Anterior cingulate cortex (tissue), 58 donors: ENCODE results near the gene KMT5C.
"Not testable (repeated sequence)": the region's sequence is repeated elsewhere in the genome, so short reads cannot be mapped to it uniquely, and the experiment has no call there.

Source experiments
- DNase-seq, 58 donors: peaks; one replicate each; lab custom pipeline; 2025; lab: John Stamatoyannopoulos, UW

The KMT5C gene

DNA sequence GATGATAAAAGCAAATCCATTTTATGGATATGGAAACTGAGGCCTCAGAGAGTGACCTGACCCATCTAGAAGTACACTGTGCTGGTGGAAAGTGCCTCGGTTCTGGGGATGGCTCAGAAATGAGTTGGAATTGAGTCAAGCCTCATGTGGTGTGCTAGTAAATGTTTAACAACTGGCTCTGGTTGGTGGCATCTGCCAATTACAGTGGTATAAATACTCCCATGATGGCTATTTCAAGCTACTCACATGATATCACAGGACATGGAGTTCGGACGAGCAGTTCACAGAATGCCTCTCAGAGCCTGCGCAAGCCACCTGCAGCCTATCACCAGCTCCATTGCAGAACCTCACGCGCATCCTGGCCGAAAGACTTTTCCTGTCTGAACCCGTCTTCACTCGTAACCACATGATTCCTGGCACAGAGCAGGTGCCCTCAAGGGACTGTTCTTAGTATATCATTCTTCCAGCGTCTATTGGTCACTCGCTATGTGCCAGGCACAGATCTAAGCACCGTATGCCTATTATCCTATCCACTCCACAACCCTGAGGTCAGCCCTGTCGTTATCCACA lies 23.6 kb upstream of the KMT5C start:
- DNase-seq, result no peak

DNA sequence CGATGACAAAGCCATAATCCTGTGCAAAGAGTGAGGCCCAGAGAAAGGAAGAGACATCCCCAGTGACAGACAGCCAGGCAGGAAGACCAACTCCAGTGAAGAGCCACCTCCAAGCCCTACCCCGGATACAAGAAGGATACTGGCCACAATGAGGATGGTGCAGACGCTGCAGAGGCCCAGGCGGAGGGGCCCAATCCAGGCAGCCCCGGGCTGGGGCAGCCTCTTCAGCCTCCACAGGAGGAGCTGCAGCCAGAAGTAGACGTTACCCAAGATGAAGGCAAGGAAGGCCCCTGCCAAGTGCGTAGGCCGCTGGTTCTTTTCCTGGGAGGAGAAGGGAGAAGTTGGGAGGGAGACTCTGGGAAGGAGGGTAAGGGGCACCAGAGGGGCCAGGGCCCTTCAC lies 23.0 kb upstream of the KMT5C start:
- no peak for DNase-seq

DNA sequence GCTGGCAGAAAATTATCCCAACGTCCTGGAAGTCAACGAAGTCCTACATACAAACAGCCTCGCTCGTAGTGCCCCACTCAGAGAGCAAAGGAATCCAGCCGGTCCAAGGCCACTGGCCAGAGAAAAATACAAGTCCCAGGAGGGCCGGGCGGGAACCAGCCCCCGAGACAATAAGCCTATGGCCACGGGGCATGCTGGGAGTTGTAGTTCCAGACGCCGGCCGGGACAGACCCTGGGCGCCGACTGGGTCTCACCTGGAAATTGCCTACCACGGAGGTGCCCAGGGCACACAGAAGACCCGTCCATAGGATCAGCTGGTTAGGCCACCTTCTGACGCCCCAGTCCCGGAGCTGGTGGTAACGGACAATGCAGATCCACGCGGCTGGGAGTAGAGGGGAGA lies 19.9 kb upstream of the KMT5C start:
- peak in 19 of 58 donors; percentile 4 to 49 (median 19) for DNase-seq

DNA sequence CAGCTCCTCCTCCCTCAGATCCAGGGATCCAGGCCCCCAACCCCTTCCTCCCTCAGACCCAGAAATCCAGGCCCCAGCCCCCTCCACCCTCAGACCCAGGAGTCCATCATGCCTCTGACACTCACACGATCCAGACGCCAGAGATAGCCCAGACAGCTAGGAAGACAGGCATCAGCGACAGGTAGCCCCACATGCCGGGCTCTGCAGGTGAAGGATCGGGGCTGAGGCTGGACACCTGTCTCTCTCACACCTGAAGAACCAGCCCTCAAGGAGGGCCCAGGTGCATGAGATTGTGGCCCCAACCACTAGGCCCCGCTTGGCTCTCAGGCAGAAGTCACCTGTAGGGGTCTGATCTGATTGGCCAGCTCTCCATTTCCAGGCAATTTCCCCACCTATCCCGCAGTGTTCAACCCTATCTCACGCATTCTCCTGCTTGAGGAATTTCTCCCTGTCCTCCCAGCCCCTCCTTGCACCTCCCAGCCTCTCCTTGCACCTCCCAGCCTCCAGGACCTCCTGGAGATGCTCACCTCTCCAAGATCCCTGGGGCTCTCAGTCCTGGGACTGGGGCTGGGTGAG lies 18.7 kb upstream of the KMT5C start:
- DNase-seq, result no peak

DNA sequence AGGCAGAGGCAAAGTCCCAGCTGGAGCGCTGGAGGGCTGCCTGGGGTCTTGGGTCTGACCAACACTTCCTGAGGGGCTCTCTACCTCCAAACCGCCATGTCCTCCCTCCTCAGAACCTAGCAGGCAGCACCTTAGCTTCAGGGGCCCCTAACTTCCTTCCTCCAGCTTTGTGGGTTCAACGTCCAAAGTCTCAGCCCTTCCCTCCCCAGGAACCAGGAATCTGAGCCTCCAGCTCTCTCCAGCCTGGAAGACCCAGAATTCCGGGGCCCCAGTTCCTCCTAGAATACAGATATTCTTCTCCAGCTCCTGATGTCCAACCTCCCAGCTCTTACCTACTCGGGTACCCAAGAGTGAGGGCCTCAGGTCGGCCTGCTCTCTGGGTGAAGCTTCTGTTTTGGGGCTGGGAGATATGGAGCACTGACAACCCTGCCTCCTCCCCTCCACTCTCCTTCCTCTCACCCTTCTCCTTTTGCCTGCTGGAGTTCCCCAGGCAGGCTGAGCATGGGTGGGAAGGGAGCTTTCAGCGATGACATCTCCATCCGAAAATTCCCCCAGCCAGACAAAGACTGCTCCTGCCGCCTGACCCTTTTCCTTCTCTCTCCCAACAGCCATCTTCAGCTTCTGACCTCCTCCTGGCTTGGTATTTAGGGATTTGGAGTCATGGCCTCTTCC lies 18.1 kb upstream of the KMT5C start:
- no peak for DNase-seq

DNA sequence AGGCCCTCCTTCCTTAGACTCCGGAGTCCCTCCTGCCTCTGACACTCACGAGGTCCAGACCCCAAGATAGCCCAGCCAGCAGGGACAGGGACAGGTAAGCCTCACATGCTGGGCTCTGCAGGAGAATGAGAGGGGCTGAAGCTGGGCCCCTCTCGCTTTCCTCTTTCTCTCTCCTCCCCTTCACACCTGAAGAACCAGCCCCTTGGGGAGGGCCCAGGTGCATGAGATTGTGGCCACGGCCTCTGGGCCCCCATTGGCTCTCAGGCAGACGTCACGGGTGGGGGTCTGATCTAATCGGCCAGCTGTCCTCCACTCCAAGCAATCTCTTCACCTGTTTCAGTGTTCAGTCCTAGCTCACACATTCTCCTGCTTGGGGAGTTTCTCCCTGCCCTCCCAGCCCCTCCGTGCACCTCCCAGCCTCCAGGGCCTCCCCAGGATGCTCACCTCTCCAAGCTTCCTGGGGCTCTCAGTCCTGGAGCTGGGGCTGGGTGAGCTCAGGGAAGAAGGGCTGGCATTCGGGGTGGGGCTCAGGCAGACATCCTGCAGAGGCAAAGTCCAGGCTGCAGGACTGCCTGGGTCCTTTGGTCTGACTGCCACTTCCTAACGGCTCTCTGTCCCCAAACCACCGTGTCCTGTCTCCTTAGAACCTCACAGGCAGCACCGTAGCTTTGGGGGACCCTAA lies 17.3 kb upstream of the KMT5C start:
- DNase-seq, result no peak

DNA sequence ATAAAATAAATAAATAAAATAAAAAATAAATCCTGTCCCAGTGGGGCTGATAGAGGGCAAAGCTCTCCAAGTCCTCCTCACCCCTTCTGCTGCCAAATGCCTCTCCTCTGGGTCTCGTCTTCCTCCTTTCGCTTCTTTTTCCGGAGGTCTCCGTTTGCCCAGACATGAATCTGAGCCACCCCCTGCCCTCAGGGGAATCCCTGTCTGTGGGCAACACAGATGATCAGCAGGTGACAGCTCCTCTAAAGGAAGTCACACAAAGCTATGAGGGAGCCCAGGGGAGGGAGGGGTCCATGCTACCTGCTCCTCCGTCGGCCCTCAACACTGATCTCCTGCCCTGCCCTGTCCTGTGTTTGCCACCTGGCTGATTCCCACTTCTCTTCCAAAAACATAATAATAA lies 15.0 kb upstream of the KMT5C start:
- no peak for DNase-seq

DNA sequence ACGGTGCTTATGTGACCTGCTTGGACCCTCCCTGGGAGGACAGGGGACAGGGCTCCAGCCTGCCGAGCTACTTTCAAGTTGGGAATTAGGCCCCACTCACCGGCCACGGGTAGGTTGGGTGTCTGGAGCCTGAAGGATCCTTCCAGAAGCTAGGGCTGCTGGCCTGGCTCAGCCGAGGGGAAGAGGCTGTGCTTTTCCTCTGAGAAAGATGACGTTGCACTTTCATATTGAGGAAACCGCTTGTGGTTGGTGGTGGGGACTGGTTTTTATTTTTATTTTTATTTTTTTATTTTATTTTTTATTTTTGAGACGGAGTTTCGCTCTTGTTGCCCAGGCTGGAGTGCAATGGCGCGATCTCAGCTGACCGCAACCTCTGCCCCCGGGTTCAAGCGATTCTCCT lies 14.5 kb upstream of the KMT5C start, which contains the start of gene TMEM150B:
Gene TMEM150B, minus strand, starts transcription at position 170 of the 400 bp plus-strand sequence. CDS start 4,305 bp downstream, outside the sequence.
- DNase-seq, result no peak

DNA sequence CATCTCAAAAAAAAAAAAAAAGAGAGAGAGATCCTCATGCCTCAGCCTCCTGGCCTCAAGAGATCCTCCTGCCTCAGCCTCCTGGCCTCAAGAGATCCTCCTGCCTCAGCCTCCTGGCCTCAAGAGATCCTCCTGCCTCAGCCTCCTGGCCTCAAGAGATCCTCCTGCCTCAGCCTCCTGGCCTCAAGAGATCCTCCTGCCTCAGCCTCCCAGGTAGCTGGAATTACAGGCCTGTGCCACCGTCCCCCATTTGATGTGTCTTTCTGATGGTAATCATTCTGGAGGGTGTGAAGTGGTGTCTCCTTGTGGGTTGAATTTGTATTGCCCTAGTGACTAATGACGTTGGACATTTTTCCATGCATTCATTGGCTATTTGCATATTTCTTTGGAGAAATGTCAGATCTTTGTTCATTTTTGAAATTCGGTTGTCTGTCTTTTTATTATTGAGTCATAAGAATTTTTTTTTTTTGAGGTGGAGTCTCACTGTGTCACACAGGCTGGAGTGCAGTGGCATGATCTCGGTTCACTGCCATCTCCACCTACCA lies 10.8 kb upstream of the KMT5C start:
- not testable (repeated sequence) for DNase-seq

DNA sequence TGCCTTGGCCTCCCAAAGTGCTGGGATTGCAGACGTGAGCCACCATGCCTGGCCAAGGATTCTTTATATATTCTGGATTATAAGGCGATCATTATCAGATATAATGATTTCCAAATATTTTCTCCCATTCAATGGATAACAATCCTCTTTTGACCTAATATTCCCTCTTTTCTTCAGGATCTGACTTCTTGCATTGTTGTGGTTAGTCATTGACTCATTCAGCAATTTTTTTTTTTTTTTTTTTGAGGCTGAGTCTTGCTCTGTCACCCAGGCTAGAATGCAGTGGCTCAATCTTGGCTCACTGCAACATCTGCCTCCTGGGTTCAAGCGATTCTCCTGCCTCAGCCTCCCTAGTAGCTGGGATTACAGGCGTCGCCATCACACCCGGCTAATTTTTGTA lies 9.9 kb upstream of the KMT5C start:
- not testable (repeated sequence) for DNase-seq

DNA sequence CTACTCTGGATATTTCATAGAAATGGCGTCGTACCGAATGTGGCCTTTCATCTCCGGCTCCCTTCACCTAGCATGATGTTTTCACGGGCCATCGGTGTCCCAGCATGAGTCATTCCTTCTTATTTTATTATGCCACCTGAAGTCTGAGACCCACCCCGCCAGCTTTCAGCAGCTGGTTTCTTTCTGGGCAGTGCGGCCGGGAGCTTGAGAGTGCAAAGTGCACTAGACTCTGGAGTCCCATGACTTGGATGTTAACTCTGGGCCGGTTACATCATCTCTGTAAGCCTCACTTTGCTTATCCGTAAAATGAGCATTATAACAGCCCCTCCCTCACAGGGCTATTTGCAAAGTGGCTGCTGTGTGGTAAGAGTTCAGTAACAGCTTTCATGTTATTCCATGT lies 5.8 kb upstream of the KMT5C start:
- no peak for DNase-seq

DNA sequence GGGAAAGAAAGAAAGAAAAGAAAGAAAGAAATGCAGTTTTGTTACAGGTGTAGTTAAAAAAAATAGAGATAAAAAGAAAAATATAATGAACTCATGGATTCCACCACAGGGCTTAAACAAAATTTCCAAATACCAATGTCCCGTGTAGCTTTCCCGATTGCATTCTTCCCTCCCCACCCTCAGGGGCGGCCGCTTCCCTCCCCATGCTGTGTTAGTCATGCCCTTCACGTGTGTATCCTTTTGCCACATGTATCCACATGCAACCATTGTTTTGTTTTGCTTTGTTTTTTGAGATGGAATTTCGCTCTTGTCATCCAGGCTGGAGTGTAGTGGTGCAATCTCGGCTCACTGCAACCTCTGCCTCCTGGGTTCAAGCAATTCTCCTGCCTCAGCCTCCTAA lies 3.6 kb upstream of the KMT5C start:
- no peak for DNase-seq

DNA sequence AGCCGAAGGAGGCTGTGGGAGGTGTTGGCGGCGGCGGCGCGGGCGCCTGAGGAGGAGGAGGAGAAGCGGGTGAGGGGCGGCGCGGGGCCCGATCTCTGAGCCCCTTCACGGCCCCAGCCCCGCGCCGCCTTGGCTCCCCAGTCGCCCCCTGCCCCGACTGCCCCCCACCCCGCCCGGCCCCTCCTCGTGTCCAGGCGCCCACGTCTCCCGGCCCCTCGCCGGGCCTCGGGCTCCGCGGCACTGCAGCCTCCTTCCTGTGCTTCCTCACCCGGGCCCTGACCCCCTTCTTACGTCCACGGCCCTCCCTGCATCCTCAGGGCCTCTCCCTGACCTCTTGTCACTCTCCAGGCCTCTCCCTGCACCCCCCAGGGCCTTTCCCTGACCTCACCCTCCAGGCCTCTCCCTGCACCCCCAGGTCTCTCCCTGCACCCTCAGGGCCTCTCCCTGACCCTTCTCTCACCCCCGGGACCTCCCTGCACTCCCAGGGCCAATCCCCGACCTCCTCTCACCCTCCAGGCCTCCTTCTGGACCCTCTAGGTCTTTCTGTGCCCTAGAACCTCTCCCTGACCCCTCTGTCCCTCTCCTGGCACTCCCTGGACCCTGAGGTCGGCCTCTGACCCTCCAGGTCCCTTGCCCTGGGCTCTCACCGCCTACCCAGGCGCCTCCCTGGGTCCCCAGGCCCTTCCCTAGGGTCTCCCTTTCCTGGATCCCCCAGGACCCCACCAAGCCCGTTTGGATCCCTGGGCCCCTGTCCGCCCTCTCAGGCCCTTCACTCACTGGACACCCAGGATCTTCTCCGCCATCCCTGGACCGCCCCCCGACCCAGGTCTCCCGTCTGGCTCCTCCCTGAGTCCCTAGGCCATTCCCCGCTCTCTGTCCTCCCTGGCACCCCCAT lies 460 bp downstream of the KMT5C start:
- DNase-seq, result peak in 6 of 58 donors; percentile 38 to 65 (median 48)

DNA sequence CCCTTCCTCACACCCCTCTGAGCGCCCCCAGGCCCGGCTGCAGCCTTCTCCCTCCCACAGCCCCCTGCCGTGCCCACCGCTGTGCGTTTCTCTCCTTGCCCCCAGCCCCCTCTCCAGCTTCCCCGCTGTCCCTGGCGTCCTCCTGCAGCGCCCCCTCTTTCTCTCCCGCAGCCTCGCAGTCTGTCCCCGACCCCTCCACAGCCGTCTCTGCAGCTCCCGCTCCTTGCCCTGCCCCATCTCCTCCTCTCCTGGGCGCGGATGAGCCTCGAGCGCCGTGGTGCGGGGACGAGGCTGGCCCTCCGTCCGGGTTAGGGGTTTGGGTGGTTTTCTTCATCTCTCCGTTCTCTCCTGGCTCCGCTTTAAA lies 1.1 kb downstream of the KMT5C start:
- DNase-seq, result peak in 9 of 58 donors; percentile 9 to 38 (median 21)

DNA sequence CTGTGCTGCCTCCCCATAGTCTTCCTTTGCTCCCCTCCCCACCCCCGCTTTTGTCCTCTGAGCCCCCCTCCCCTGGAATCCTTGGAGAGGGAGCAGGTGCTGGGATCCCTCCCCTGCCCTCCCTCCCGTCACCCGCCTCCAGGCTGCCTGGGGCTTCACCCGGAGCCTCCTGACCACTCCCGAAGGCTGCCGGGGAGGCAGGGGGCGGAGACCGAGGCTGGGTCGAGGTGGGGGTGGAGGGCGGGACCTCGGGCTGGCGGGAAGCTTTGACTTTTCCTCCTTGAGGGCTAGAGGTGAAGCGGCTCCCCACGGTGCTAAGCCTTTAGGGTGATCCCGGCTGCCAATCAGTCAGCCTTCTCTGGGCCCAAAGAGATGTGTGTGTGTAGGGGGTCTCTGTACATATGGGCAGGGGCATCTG lies 1.5 kb downstream of the KMT5C start:
- peak in 34 of 58 donors; percentile 4 to 68 (median 21) for DNase-seq

DNA sequence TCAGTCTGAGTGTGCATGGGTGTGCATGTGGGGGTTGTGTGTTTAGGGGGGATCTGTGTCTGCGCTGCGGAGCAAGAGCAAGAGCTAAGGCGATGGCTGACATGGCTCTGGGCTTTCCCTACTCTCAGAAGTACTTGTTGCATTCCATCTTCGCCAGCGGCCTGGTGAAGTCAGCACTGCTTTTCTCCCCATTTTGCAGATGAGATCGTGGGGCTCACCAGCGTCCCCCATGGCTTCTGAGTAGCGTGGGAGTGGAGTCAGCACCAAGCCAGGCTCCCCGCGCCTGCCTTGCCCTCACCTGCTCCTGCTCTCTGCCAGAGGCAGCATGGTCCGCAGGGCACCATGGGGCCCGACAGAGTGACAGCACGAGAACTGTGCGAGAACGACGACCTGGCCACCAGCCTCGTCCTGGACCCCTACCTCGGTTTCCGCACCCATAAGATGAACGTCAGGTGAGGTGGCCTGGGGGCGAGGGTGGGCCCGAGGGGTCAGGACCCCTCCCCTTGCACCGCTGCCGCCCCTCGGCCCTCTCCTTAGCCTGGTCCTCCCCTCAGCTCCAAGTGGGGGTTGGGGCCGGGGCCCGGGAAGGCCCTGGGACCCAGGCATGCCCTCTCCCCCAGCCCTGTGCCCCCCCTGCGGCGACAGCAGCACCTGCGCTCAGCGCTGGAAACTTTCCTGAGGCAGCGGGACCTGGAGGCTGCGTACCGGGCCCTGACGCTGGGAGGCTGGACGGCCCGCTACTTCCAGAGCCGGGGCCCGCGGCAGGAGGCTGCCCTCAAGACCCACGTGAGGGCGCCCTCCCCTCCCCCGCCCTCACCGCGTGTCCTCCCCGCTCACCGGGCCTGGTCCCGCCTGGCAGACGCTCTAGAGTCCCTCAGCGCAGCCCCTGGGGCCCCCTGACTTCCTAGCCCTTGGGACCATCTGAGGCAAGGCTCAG lies 2.2 kb downstream of the KMT5C start:
- DNase-seq, result no peak

DNA sequence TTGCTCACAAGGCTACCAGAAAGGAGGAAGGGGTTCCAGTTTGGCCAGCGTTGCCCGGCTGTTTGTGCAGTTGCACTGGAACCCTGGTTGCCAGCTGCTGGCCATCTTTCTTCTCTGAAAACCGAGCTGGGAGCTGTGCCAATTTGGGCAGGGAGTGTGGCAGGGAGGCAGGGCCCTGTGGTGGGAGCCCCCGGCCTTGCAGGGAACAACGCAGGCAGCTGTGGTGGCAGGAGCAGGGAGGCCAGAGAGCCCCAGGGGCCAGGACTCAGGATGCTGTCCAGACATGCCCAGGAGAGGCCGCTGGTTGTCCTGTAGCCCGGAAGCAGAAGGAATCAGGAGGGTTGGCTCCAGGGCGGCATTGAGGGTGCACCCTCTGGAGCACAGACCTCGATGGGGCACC lies 4.8 kb downstream of the KMT5C start:
- peak in 45 of 58 donors; percentile 4 to 75 (median 40) for DNase-seq

DNA sequence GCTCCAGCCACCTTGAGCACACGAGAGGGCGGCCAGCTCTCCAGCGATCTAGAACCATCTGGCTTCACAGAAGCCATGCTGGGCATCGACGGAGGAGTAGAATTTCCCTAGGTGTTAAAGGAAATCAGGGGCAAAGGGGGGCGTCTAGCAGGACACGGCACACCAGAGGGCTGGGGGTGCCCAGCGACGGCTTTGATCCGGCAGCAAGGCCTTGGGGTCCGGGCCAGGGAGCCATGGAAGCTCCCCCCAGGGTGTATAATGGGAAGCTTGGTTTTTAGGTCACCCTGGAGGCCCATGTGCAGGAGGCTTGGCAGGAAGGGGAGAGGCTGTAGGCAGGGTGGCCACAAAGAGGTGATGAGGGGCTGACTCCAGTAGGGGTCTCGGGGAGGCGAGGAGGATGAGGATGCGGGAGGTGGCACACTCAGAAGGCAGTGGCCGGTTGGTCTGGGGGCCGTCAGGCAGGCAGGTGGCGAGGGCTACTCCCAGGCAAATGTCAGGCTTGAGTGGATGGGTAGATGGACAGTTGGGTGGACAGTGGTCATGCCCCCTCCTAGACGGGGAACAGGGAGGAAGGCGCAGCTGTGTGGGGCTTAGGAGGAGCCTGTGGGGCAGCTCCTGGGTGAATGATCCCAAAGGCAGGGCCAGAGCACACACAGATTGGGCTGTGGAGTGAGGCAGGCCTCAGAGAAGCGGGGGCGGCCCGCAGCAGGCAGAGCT lies 5.6 kb downstream of the KMT5C start:
- no peak for DNase-seq
